CD8-positive, alpha-beta memory T cell (primary cell): ENCODE results near the gene PPP1R2. TPM values are rescaled to one million over a fixed set of nuclear protein-coding genes. Genes with fewer than 3 reads are reported as not detected.

Source experiments
- CTCF ChIA-PET: fragments of 350-600 bp; sonication (Branson Sonifier 250); formaldehyde crosslinking; loops from one replicate; lab custom pipeline; 2021; ENCODE audit warnings: antibody characterized with exemption; lab: Charles Lee
- POLR2A ChIA-PET: fragments of 350-600 bp; sonication (Branson Sonifier 250); formaldehyde crosslinking; loops from one replicate; lab custom pipeline; 2021; ENCODE audit warnings: antibody characterized with exemption; lab: Charles Lee
- DNase-seq, 5 donors: peaks; one replicate each; pipeline versions ENCODE4 v3.0.0 to v3.0.0-alpha.2; 2020 to 2022; ENCODE audit warnings: mixed read lengths in 1 of 5
- H3K27ac ChIP-seq: one replicate; pipeline ENCODE4 v1.7.0; 2013; ENCODE audit warnings: low read depth, mild to moderate bottlenecking, low read length, moderate library complexity
- H3K27me3 ChIP-seq: 2 replicates; pipeline ENCODE4 v1.7.0; 2013; ENCODE audit warnings: low read length, mild to moderate bottlenecking; ENCODE audit not compliant: insufficient read depth, poor library complexity, severe bottlenecking
- H3K36me3 ChIP-seq: 2 replicates; pipeline ENCODE4 v1.7.0; 2013; ENCODE audit warnings: mild to moderate bottlenecking, low read length, moderate library complexity; ENCODE audit not compliant: insufficient read depth
- H3K4me1 ChIP-seq: 2 replicates; pipeline ENCODE4 v1.7.0; 2013; ENCODE audit warnings: mild to moderate bottlenecking, low read length, moderate library complexity; ENCODE audit not compliant: insufficient read depth
- H3K4me3 ChIP-seq: 2 replicates; pipeline ENCODE4 v1.7.0; 2013; ENCODE audit warnings: mild to moderate bottlenecking, low read length
- H3K9me3 ChIP-seq: 2 replicates; pipeline ENCODE4 v1.7.0; 2013; ENCODE audit warnings: mild to moderate bottlenecking, low read length
- H3K27ac Mint-ChIP-seq, 8 donors: one replicate each; pipeline ENCODE4 v1.8.0; 2020 to 2021; ENCODE audit warnings: mixed read lengths in 8 of 8, mild to moderate bottlenecking in 6 of 8, inconsistent platforms in 3 of 8, moderate library complexity in 3 of 8
- H3K27me3 Mint-ChIP-seq, 2 donors: one replicate each; pipeline ENCODE4 v1.8.0; 2020 to 2021; ENCODE audit warnings: mixed read lengths in 2 of 2, mild to moderate bottlenecking in 1 of 2, moderate library complexity in 1 of 2
- H3K36me3 Mint-ChIP-seq, 3 donors: one replicate each; pipeline ENCODE4 v1.8.0; 2020 to 2021; ENCODE audit warnings: mixed read lengths in 3 of 3, inconsistent platforms in 1 of 3, mild to moderate bottlenecking in 1 of 3
- H3K4me1 Mint-ChIP-seq, 3 donors: one replicate each; pipeline ENCODE4 v1.8.0; 2020 to 2021; ENCODE audit warnings: mixed read lengths in 3 of 3, inconsistent platforms in 1 of 3, mild to moderate bottlenecking in 1 of 3
- H3K4me3 Mint-ChIP-seq, 7 donors: one replicate each; pipeline ENCODE4 v1.8.0; 2020 to 2021; ENCODE audit warnings: mixed read lengths in 7 of 7, mild to moderate bottlenecking in 6 of 7, moderate library complexity in 4 of 7, inconsistent platforms in 2 of 7
- H3K9me3 Mint-ChIP-seq, 5 donors: one replicate each; pipeline ENCODE4 v1.8.0; 2020 to 2022; ENCODE audit warnings: mixed read lengths in 5 of 5, mild to moderate bottlenecking in 3 of 5, moderate library complexity in 2 of 5, inconsistent platforms in 1 of 5
- polyA plus RNA-seq: library from polyadenylated mRNA; unstranded; fragments of 300-500 nt; fragmentation: Illumina TruSeq; gene quantifications from one replicate; pipeline ENCODE4 v1.2.3, GENCODE V29; 2021
- total RNA-seq, 2 experiments: library from RNA; stranded (reverse); gene quantifications; one replicate each; pipeline ENCODE4 v1.2.3, GENCODE V29; 2021

The PPP1R2 gene
- total and polyA plus RNA-seq, 3 experiments from 2014 or later, result 106 to 209 (median 109) TPM

- Histone ChIP-seq H3K4me3 (no peak within 1 kb of the TSS), H3K9me3 (no peaks in the 10 kb centered on the region), H3K36me3 (no peaks in the 10 kb centered on the region), H3K4me1 (peaks cover 16% of the 10 kb centered on the region), H3K27ac (no peak within 1 kb of the TSS), H3K27me3 (no peaks in the 10 kb centered on the region)
- Mint-ChIP-seq H3K4me3 (no peak within 1 kb of the TSS), H3K9me3 (no peaks in the 10 kb centered on the region), H3K4me1 (no peaks in the 10 kb centered on the region), H3K27me3 (peaks cover 9 to 11% of the 10 kb centered on the region in 2 donors), H3K27ac (no peak within 1 kb of the TSS), H3K36me3 (no peaks in the 10 kb centered on the region)
- ChIA-PET CTCF (interaction anchor here (1.4 kb wide), 1 partner anchor 20 kb away, joined by 3 read pairs; no protein-coding TSS in a partner anchor), POLR2A (no interaction called here)
- no peak for DNase-seq
Measured at GRCh38 chr3:195583831-195584542, 40.9 kb upstream of the PPP1R2 start, which contains the start of gene APOD. Gene APOD, minus strand, starts transcription at chr3:195583940. Its CDS starts 4,479 bp downstream, at chr3:195579461.

- H3K4me3 Mint-ChIP-seq, result no peak overlapping the region
- Histone ChIP-seq H3K9me3 (no peaks in the 10 kb centered on the region), H3K36me3 (no peaks in the 10 kb centered on the region), H3K4me3 (no peak overlapping the region), H3K27ac (no peak overlapping the region), H3K27me3 (no peaks in the 10 kb centered on the region), H3K4me1 (peaks cover 16% of the 10 kb centered on the region)
- no peaks in the 10 kb centered on the region for H3K9me3 Mint-ChIP-seq
- POLR2A ChIA-PET, result no interaction called here
- H3K27me3 Mint-ChIP-seq, result peaks cover 9 to 11% of the 10 kb centered on the region in 2 donors
- no peak overlapping the region for H3K27ac Mint-ChIP-seq
- no peaks in the 10 kb centered on the region for H3K36me3 Mint-ChIP-seq
- CTCF ChIA-PET, result no interaction called here
- no peaks in the 10 kb centered on the region for H3K4me1 Mint-ChIP-seq
- DNase-seq, result no peak
Measured at GRCh38 chr3:195582947-195583346, 39.8 kb upstream of the PPP1R2 start.

- no peaks in the 10 kb centered on the region for H3K9me3 Mint-ChIP-seq
- Histone ChIP-seq H3K9me3 (no peaks in the 10 kb centered on the region), H3K27ac (no peak overlapping the region), H3K4me1 (no peaks in the 10 kb centered on the region), H3K27me3 (no peaks in the 10 kb centered on the region), H3K4me3 (no peak overlapping the region), H3K36me3 (no peaks in the 10 kb centered on the region)
- H3K4me1 Mint-ChIP-seq, result no peaks in the 10 kb centered on the region
- ChIA-PET CTCF (interaction anchor here (1.1 kb wide), 2 partner anchors 17 to 310 kb away, joined by 3 read pairs; no protein-coding TSS in a partner anchor), POLR2A (no interaction called here)
- peaks cover 9 to 11% of the 10 kb centered on the region in 2 donors for H3K27me3 Mint-ChIP-seq
- peak overlapping the region in 2 of 8 donors; percentile 38 to 72 for H3K27ac Mint-ChIP-seq
- H3K36me3 Mint-ChIP-seq, result no peaks in the 10 kb centered on the region
- no peak overlapping the region for H3K4me3 Mint-ChIP-seq
- DNase-seq, result no peak
Measured at GRCh38 chr3:195580744-195581443, 37.8 kb upstream of the PPP1R2 start.

- H3K9me3 ChIP-seq, result no peaks in the 10 kb centered on the region
- CTCF ChIA-PET, result no interaction called here
Measured at GRCh38 chr3:195579281-195579680, 36.2 kb upstream of the PPP1R2 start.

GRCh38 chr3:195578565-195578964, 35.4 kb upstream of the PPP1R2 start:
- no peak overlapping the region for H3K4me3 Mint-ChIP-seq
- no peak overlapping the region for H3K27ac Mint-ChIP-seq
- CTCF ChIA-PET, result no interaction called here
- POLR2A ChIA-PET, result no interaction called here
- Histone ChIP-seq H3K9me3 (no peaks in the 10 kb centered on the region), H3K27ac (no peak overlapping the region), H3K27me3 (no peaks in the 10 kb centered on the region), H3K4me3 (no peak overlapping the region), H3K36me3 (no peaks in the 10 kb centered on the region), H3K4me1 (no peaks in the 10 kb centered on the region)
- no peak for DNase-seq
- H3K27me3 Mint-ChIP-seq, result peaks cover 0 to 8% of the 10 kb centered on the region in 2 donors
- no peaks in the 10 kb centered on the region for H3K36me3 Mint-ChIP-seq
- no peaks in the 10 kb centered on the region for H3K4me1 Mint-ChIP-seq
- H3K9me3 Mint-ChIP-seq, result no peaks in the 10 kb centered on the region

More at GRCh38 chr3:195579281-195579680, 36.2 kb upstream of the PPP1R2 start:
- Histone ChIP-seq H3K4me3 (no peak overlapping the region), H3K27me3 (no peaks in the 10 kb centered on the region), H3K27ac (no peak overlapping the region), H3K4me1 (no peaks in the 10 kb centered on the region), H3K36me3 (no peaks in the 10 kb centered on the region)
- no peak overlapping the region for H3K4me3 Mint-ChIP-seq
- POLR2A ChIA-PET, result no interaction called here
- H3K36me3 Mint-ChIP-seq, result no peaks in the 10 kb centered on the region
- H3K4me1 Mint-ChIP-seq, result no peaks in the 10 kb centered on the region
- H3K27me3 Mint-ChIP-seq, result peaks cover 0 to 6% of the 10 kb centered on the region in 2 donors
- H3K9me3 Mint-ChIP-seq, result no peaks in the 10 kb centered on the region
- peak overlapping the region in 1 of 8 donors; percentile 65 for H3K27ac Mint-ChIP-seq
- no peak for DNase-seq

- POLR2A ChIA-PET, result no interaction called here
- Mint-ChIP-seq H3K9me3 (no peaks in the 10 kb centered on the region), H3K36me3 (no peaks in the 10 kb centered on the region), H3K4me1 (no peaks in the 10 kb centered on the region), H3K27ac (no peak overlapping the region), H3K4me3 (no peak overlapping the region), H3K27me3 (peaks cover 0 to 13% of the 10 kb centered on the region in 2 donors)
- H3K4me3 ChIP-seq, result no peak overlapping the region
- no peak for DNase-seq
- H3K27ac ChIP-seq, result no peak overlapping the region
- no peaks in the 10 kb centered on the region for H3K4me1 ChIP-seq
- CTCF ChIA-PET, result no interaction called here
- H3K36me3 ChIP-seq, result no peaks in the 10 kb centered on the region
- no peaks in the 10 kb centered on the region for H3K27me3 ChIP-seq
- no peaks in the 10 kb centered on the region for H3K9me3 ChIP-seq
Measured at GRCh38 chr3:195577645-195578177, 34.6 kb upstream of the PPP1R2 start.

- Histone ChIP-seq H3K4me3 (no peak overlapping the region), H3K36me3 (no peaks in the 10 kb centered on the region), H3K9me3 (no peaks in the 10 kb centered on the region), H3K27me3 (no peaks in the 10 kb centered on the region), H3K4me1 (no peaks in the 10 kb centered on the region), H3K27ac (no peak overlapping the region)
- peaks cover 6 to 10% (median 7%) of the 10 kb centered on the region in 3 donors for H3K4me1 Mint-ChIP-seq
- CTCF ChIA-PET, result no interaction called here
- no peaks in the 10 kb centered on the region for H3K36me3 Mint-ChIP-seq
- no peaks in the 10 kb centered on the region for H3K9me3 Mint-ChIP-seq
- H3K4me3 Mint-ChIP-seq, result no peak overlapping the region
- DNase-seq, result no peak
- H3K27ac Mint-ChIP-seq, result no peak overlapping the region
- POLR2A ChIA-PET, result no interaction called here
- H3K27me3 Mint-ChIP-seq, result peaks cover 0 to 11% of the 10 kb centered on the region in 2 donors
Measured at GRCh38 chr3:195574497-195575304, 31.6 kb upstream of the PPP1R2 start.
